HEK293 (cell line): ENCODE results near the gene ZNF799.

Experiments
- CTCF ChIP-seq: fragments of 450-650 bp; formaldehyde crosslinking; IDR thresholded peaks from 2 replicates; pipeline ENCODE4 v1.5.1; 2016; ENCODE audit warnings: missing biosample characterization, missing genetic modification characterization
- KLF1 ChIP-seq: fragments of 450-650 bp; formaldehyde crosslinking; IDR thresholded peaks from 2 replicates; pipeline ENCODE4 v1.5.1; 2016; ENCODE audit warnings: missing biosample characterization, missing genetic modification characterization
- KLF17 ChIP-seq: fragments of 450-650 bp; formaldehyde crosslinking; IDR thresholded peaks from 2 replicates; pipeline ENCODE4 v1.5.1; 2016; ENCODE audit warnings: missing biosample characterization, missing genetic modification characterization
- KLF8 ChIP-seq: fragments of 450-650 bp; formaldehyde crosslinking; IDR thresholded peaks from 2 replicates; pipeline ENCODE4 v1.5.1; 2016; ENCODE audit warnings: missing biosample characterization, missing genetic modification characterization
- MYNN ChIP-seq: fragments of 450-650 bp; formaldehyde crosslinking; IDR thresholded peaks from 2 replicates; pipeline ENCODE4 v1.5.1; 2016; ENCODE audit warnings: missing biosample characterization, missing genetic modification characterization, borderline replicate concordance
- MZF1 ChIP-seq: fragments of 450-650 bp; formaldehyde crosslinking; IDR thresholded peaks from 2 replicates; pipeline ENCODE4 v1.5.1; 2017; ENCODE audit warnings: missing biosample characterization, missing genetic modification characterization, borderline replicate concordance
- PATZ1 ChIP-seq: fragments of 450-650 bp; formaldehyde crosslinking; IDR thresholded peaks from 2 replicates; pipeline ENCODE4 v1.5.1; 2016; ENCODE audit warnings: missing biosample characterization, missing genetic modification characterization
- REPIN1 ChIP-seq: fragments of 450-650 bp; formaldehyde crosslinking; IDR thresholded peaks from 2 replicates; pipeline ENCODE4 v1.5.1; 2017; ENCODE audit warnings: missing biosample characterization, missing genetic modification characterization, low read depth
- SP3 ChIP-seq: fragments of 450-650 bp; formaldehyde crosslinking; IDR thresholded peaks from 2 replicates; pipeline ENCODE4 v1.5.1; 2016; ENCODE audit warnings: missing biosample characterization, missing genetic modification characterization
- ZBTB21 ChIP-seq: fragments of 450-650 bp; formaldehyde crosslinking; IDR thresholded peaks from 2 replicates; pipeline ENCODE4 v1.5.1; 2017; ENCODE audit warnings: missing biosample characterization, missing genetic modification characterization
- ZBTB7A ChIP-seq: fragments of 450-650 bp; formaldehyde crosslinking; IDR thresholded peaks from 2 replicates; pipeline ENCODE4 v1.5.1; 2016; ENCODE audit warnings: low read depth, missing biosample characterization, missing genetic modification characterization
- ZFHX2 ChIP-seq: fragments of 450-650 bp; formaldehyde crosslinking; conservative IDR thresholded peaks from 2 replicates; pipeline ENCODE4 v1.5.1; 2016; ENCODE audit warnings: missing biosample characterization, missing genetic modification characterization
- ZNF175 ChIP-seq: fragments of 450-650 bp; formaldehyde crosslinking; IDR thresholded peaks from 2 replicates; pipeline ENCODE4 v1.5.1; 2016; ENCODE audit warnings: missing biosample characterization, missing genetic modification characterization
- ZNF184 ChIP-seq: fragments of 450-650 bp; IDR thresholded peaks from 2 replicates; pipeline ENCODE4 v1.5.1; 2018; ENCODE audit warnings: missing biosample characterization, mild to moderate bottlenecking, missing genetic modification characterization
- ZNF2 ChIP-seq: fragments of 450-650 bp; formaldehyde crosslinking; IDR thresholded peaks from 2 replicates; pipeline ENCODE4 v1.5.1; 2016; ENCODE audit warnings: missing biosample characterization, missing genetic modification characterization
- ZNF335 ChIP-seq: fragments of 450-650 bp; formaldehyde crosslinking; conservative IDR thresholded peaks from 2 replicates; pipeline ENCODE4 v1.5.1; 2016; ENCODE audit warnings: missing biosample characterization, missing genetic modification characterization
- ZNF366 ChIP-seq: fragments of 450-650 bp; formaldehyde crosslinking; conservative IDR thresholded peaks from 2 replicates; pipeline ENCODE4 v1.5.1; 2016; ENCODE audit warnings: missing biosample characterization, missing genetic modification characterization
- ZNF404 ChIP-seq: fragments of 450-650 bp; formaldehyde crosslinking; IDR thresholded peaks from 2 replicates; pipeline ENCODE4 v1.5.1; 2017; ENCODE audit warnings: missing biosample characterization, missing genetic modification characterization
- ZNF501 ChIP-seq: fragments of 450-650 bp; formaldehyde crosslinking; IDR thresholded peaks from 2 replicates; pipeline ENCODE4 v1.5.1; 2016; ENCODE audit warnings: missing biosample characterization, missing genetic modification characterization
- ZNF510 ChIP-seq: fragments of 450-650 bp; formaldehyde crosslinking; IDR thresholded peaks from 2 replicates; pipeline ENCODE4 v1.5.1; 2018; ENCODE audit warnings: mild to moderate bottlenecking, missing genetic modification characterization, missing biosample characterization; ENCODE audit not compliant: insufficient replicate concordance
- ZNF529 ChIP-seq: fragments of 450-650 bp; formaldehyde crosslinking; IDR thresholded peaks from 2 replicates; pipeline ENCODE4 v1.5.1; 2017; ENCODE audit warnings: missing genetic modification characterization, missing biosample characterization; ENCODE audit not compliant: insufficient replicate concordance
- ZNF530 ChIP-seq: fragments of 450-650 bp; formaldehyde crosslinking; IDR thresholded peaks from 2 replicates; pipeline ENCODE4 v1.5.1; 2016; ENCODE audit warnings: low read depth, missing biosample characterization, missing genetic modification characterization
- ZNF548 ChIP-seq: fragments of 450-650 bp; formaldehyde crosslinking; IDR thresholded peaks from 2 replicates; pipeline ENCODE4 v1.5.1; 2016; ENCODE audit warnings: missing biosample characterization, missing genetic modification characterization
- ZNF549 ChIP-seq: fragments of 450-650 bp; IDR thresholded peaks from 2 replicates; pipeline ENCODE4 v1.5.1; 2018; ENCODE audit warnings: missing biosample characterization, missing genetic modification characterization, mild to moderate bottlenecking, inconsistent platforms, moderate library complexity
- ZNF560 ChIP-seq: fragments of 450-650 bp; formaldehyde crosslinking; IDR thresholded peaks from 2 replicates; pipeline ENCODE4 v1.5.1; 2017; ENCODE audit warnings: missing biosample characterization, missing genetic modification characterization, borderline replicate concordance
- ZNF610 ChIP-seq: fragments of 450-650 bp; formaldehyde crosslinking; IDR thresholded peaks from 2 replicates; pipeline ENCODE4 v1.5.1; 2016; ENCODE audit warnings: missing biosample characterization, missing genetic modification characterization, borderline replicate concordance
- ZNF626 ChIP-seq: fragments of 450-650 bp; sonication (Bioruptor Pico); formaldehyde crosslinking; IDR thresholded peaks from 2 replicates; pipeline ENCODE4 v1.5.1; 2018; ENCODE audit warnings: missing biosample characterization, missing genetic modification characterization, inconsistent platforms
- ZNF658 ChIP-seq: fragments of 450-650 bp; formaldehyde crosslinking; IDR thresholded peaks from 2 replicates; pipeline ENCODE4; 2016; ENCODE audit warnings: missing biosample characterization, missing genetic modification characterization
- ZNF664 ChIP-seq: fragments of 450-650 bp; formaldehyde crosslinking; IDR thresholded peaks from 2 replicates; pipeline ENCODE4 v1.5.1; 2016; ENCODE audit warnings: missing biosample characterization, missing genetic modification characterization
- ZNF701 ChIP-seq: fragments of 450-650 bp; formaldehyde crosslinking; IDR thresholded peaks from 2 replicates; pipeline ENCODE4 v1.5.1; 2016; ENCODE audit warnings: missing biosample characterization, missing genetic modification characterization
- ZNF747 ChIP-seq: fragments of 450-650 bp; formaldehyde crosslinking; IDR thresholded peaks from 2 replicates; pipeline ENCODE4 v1.5.1; 2016; ENCODE audit warnings: missing biosample characterization, missing genetic modification characterization

ZNF799 gene

GRCh38 chr19:12440541-12441316, 39.7 kb upstream of the ZNF799 start, which contains the start of gene ZNF443 (continued):
- TF ChIP-seq ZNF548 (no peak), ZNF529 (tag by site-specific recombination) (no peak), PATZ1 (tag by site-specific recombination) (peak; percentile 33; the same call in 1 of the 2 replicates), ZNF747 (tag by site-specific recombination) (no peak), ZNF549 (tag by site-specific recombination) (no peak), MYNN (tag by site-specific recombination) (no peak), ZNF510 (tag by site-specific recombination) (no peak), ZNF2 (tag by site-specific recombination) (no peak), SP3 (tag by site-specific recombination) (peak; percentile 78), KLF8 (no peak; the same call in 1 of the 2 replicates), ZNF501 (tag by site-specific recombination) (no peak), ZBTB21 (tag by site-specific recombination) (no peak), ZNF664 (tag by site-specific recombination) (no peak), ZNF366 (tag by site-specific recombination) (no peak), ZNF560 (tag by site-specific recombination) (no peak), KLF17 (no peak), REPIN1 (tag by site-specific recombination) (no peak), CTCF (peak; percentile 13; the same call in 1 of the 2 replicates), ZNF626 (no peak), ZNF701 (tag by site-specific recombination) (no peak), ZNF335 (tag by site-specific recombination) (peak; percentile 89), ZNF184 (tag by site-specific recombination) (no peak), ZBTB7A (tag by site-specific recombination) (no peak), ZNF658 (tag by site-specific recombination) (no peak), KLF1 (tag by site-specific recombination) (no peak; the same call in 1 of the 2 replicates), ZNF404 (tag by site-specific recombination) (no peak), ZFHX2 (tag by site-specific recombination) (peak; percentile 49; the same call in 1 of the 2 replicates), ZNF175 (tag by site-specific recombination) (no peak), ZNF530 (no peak), ZNF610 (tag by site-specific recombination) (no peak), MZF1 (no peak)
